Thyroid gland (tissue), 4 donors: ENCODE results near the gene C9orf40.

Source experiments
- CTCF ChIP-seq, 6 experiments: fragments of 200-600 bp in 3 of 6; fragments of 450-650 bp in 3 of 6; sonication (generic) in 3 of 6; IDR thresholded peaks; one replicate each; pipeline ENCODE4 v1.5.1; 2016 to 2019; ENCODE audit warnings: antibody characterized with exemption in 6 of 6, mild to moderate bottlenecking in 2 of 6, inconsistent platforms in 1 of 6, moderate library complexity in 1 of 6
- POLR2A ChIP-seq, 2 donors: fragments of 450-650 bp; IDR thresholded peaks; one replicate each; pipeline ENCODE4 v1.6.1; 2017; ENCODE audit warnings: antibody characterized with exemption in 2 of 2, mild to moderate bottlenecking in 2 of 2, moderate library complexity in 1 of 2

- TF ChIP-seq POLR2A (IDR thresholded peaks at IDR 0.05) (no peak), CTCF (IDR thresholded peaks at IDR 0.05) (no peak)
Measured at GRCh38 chr9:74961496-74961895, 8.8 kb upstream of the C9orf40 start.
